Mucosa of stomach (tissue), 1 donor: ENCODE results near the gene ACOT7.
"Not testable (repeated sequence)": the region's sequence is repeated elsewhere in the genome, so short reads cannot be mapped to it uniquely, and the experiment has no call there.

Source experiments
- H3K27me3 ChIP-seq: one replicate; pipeline ENCODE4 v1.7.0; 2013; ENCODE audit warnings: mild to moderate bottlenecking, low read length; ENCODE audit not compliant: control insufficient read depth, insufficient read depth
- H3K36me3 ChIP-seq: one replicate; pipeline ENCODE4 v1.7.0; 2013; ENCODE audit warnings: low read length; ENCODE audit not compliant: control insufficient read depth, insufficient read depth
- H3K4me1 ChIP-seq: one replicate; pipeline ENCODE4 v1.7.0; 2013; ENCODE audit warnings: mild to moderate bottlenecking, low read length; ENCODE audit not compliant: control insufficient read depth, insufficient read depth
- H3K4me3 ChIP-seq: one replicate; pipeline ENCODE4 v1.7.0; 2013; ENCODE audit warnings: low read length
- H3K9ac ChIP-seq: one replicate; pipeline ENCODE4 v1.7.0; 2013; ENCODE audit warnings: mild to moderate bottlenecking, low read length, moderate library complexity
- H3K9me3 ChIP-seq: one replicate; pipeline ENCODE4 v1.7.0; 2013; ENCODE audit warnings: mild to moderate bottlenecking, low read length, moderate library complexity; ENCODE audit not compliant: control insufficient read depth
- donor health status: Pancreatic carcinoma.

ACOT7 gene

DNA sequence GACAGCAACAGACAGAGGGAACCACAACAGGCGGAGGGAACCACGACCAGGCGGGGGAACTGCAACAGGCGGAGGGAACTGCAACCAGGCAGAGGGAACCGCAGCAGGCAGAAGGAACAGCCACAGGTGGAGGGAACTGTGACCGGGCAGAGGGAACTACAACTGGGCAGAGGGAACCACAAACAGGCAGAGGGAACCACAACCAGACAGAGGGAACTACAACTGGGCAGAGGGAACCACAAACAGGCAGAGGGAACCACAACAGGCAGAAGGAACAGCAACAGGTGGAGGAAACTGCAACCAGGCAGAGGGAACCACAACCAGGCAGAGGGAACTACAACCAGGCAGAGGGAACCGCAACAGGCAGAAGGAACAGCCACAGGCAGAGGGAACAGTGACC is 85.9 kb downstream of the ACOT7 start:
- H3K4me3 ChIP-seq, H3K4me1 ChIP-seq, H3K27me3 ChIP-seq, H3K36me3 ChIP-seq, H3K9me3 ChIP-seq, H3K9ac ChIP-seq: not testable (repeated sequence)

- H3K4me1 ChIP-seq = no peaks in the 10 kb centered on the region
- H3K9me3 ChIP-seq = no peaks in the 10 kb centered on the region
- H3K9ac ChIP-seq = no peak overlapping the region
- H3K27me3 ChIP-seq = no peaks in the 10 kb centered on the region
- no peak overlapping the region for H3K4me3 ChIP-seq
- no peaks in the 10 kb centered on the region for H3K36me3 ChIP-seq
Observed at GRCh38 chr1:6307099-6307498, 86.5 kb downstream of the ACOT7 start.

GRCh38 chr1:6303397-6304012 is 90.1 kb downstream of the ACOT7 start:
- H3K9me3 ChIP-seq = no peaks in the 10 kb centered on the region
- peaks cover 26% of the 10 kb centered on the region for H3K4me1 ChIP-seq
- H3K9ac ChIP-seq = no peak overlapping the region
- H3K36me3 ChIP-seq = no peaks in the 10 kb centered on the region
- no peaks in the 10 kb centered on the region for H3K27me3 ChIP-seq
- H3K4me3 ChIP-seq = no peak overlapping the region

DNA sequence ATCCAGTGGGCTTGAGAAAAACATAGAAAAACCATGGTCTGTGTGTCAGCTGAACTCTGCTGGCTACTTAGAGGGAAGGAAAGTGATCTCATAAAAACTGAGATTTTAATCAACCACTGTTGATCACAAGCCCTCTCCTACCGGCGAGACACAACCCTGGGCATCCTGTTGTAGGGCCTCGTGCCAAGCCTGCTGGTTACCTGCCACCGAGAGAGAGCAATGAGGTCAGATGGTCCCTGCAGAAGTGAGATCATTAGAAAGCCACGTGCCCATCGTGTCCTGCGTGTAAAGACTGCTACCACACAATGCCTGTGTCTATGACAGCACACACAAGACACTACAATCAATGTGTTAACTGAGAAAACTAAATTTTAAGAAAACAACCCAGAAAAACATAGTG is 91.0 kb downstream of the ACOT7 start:
- H3K36me3 ChIP-seq = no peaks in the 10 kb centered on the region
- H3K4me1 ChIP-seq = peaks cover 26% of the 10 kb centered on the region
- H3K27me3 ChIP-seq = no peaks in the 10 kb centered on the region
- no peak overlapping the region for H3K9ac ChIP-seq
- no peaks in the 10 kb centered on the region for H3K9me3 ChIP-seq
- no peak overlapping the region for H3K4me3 ChIP-seq

DNA sequence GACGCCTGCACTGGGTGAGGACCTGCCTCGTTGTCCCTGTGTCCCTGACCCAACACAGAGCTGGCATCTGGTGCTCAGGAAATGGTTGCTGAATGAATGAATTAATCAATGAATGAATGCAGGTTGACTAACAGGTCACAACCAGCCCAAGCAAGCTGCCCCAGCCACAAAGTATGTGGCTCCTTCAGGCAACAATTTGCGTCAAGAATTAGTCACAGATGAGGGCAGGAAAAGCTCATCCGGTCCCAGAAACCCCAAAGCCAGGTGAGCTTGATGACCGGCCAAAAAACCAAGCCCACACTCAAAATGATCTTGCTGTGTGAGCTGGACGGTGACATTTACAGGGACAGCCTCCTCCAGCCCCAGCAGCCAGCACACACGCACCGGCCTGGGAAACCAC is 92.0 kb downstream of the ACOT7 start:
- H3K27me3 ChIP-seq = no peaks in the 10 kb centered on the region
- no peak overlapping the region for H3K9ac ChIP-seq
- no peak overlapping the region for H3K4me3 ChIP-seq
- H3K36me3 ChIP-seq = no peaks in the 10 kb centered on the region
- no peaks in the 10 kb centered on the region for H3K9me3 ChIP-seq
- peaks cover 26% of the 10 kb centered on the region for H3K4me1 ChIP-seq

GRCh38 chr1:6300342-6301048 is 93.1 kb downstream of the ACOT7 start:
- no peak overlapping the region for H3K4me3 ChIP-seq
- no peaks in the 10 kb centered on the region for H3K27me3 ChIP-seq
- peaks cover 26% of the 10 kb centered on the region for H3K4me1 ChIP-seq
- no peaks in the 10 kb centered on the region for H3K36me3 ChIP-seq
- no peak overlapping the region for H3K9ac ChIP-seq
- H3K9me3 ChIP-seq = no peaks in the 10 kb centered on the region

GRCh38 chr1:6299557-6300165 is 93.9 kb downstream of the ACOT7 start:
- Histone ChIP-seq H3K4me1 (peaks cover 26% of the 10 kb centered on the region), H3K9me3 (no peaks in the 10 kb centered on the region), H3K27me3 (no peaks in the 10 kb centered on the region), H3K36me3 (no peaks in the 10 kb centered on the region), H3K9ac (no peak overlapping the region), H3K4me3 (no peak overlapping the region)

DNA sequence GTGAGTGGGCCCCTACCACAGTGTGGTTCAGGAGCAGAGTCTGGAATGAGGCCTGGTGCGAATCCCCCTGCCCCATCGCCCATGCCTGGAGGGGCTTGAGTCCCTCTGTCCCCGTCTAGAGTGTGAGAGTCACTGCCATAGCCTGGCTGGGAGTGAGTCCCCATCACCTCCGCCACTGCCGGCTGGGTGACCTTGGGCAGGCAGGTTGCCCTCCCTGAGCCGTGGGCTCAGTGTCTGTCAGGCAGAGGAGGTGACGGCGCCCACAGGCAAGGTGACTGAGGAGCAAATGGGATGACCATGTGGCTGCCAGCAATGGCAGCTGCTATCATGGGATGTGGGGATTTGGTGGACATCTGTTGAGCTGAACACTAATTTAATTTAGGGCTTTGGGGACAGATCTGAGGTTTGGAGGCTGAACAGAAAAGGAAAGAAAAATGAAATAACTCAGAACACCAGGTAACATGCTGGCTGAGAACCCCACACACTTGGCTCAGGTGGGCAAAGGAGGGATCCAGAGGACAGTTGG is 94.6 kb downstream of the ACOT7 start:
- no peak overlapping the region for H3K9ac ChIP-seq
- no peak overlapping the region for H3K4me3 ChIP-seq
- no peaks in the 10 kb centered on the region for H3K9me3 ChIP-seq
- no peaks in the 10 kb centered on the region for H3K36me3 ChIP-seq
- no peaks in the 10 kb centered on the region for H3K27me3 ChIP-seq
- peaks cover 26% of the 10 kb centered on the region for H3K4me1 ChIP-seq

DNA sequence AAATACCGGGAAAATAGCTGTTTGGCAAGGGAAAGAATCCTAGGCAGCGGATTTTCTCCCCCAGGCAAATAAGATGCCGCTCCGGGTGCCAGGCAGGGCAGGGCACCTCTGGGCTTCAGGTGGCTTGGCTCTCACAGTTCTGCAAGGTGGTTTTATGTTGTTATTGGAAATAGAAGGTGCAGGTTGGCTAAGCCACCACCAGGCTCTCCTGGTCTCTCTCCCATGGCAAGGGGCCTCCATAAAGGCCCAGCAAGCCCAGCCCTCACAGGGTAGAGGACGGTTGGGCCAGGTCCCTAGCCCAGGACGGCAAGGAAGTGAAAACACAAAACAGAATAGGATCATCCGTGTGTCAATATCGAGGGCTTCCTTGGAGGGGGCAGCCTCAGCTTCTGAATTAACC is 95.0 kb downstream of the ACOT7 start:
- no peaks in the 10 kb centered on the region for H3K36me3 ChIP-seq
- H3K27me3 ChIP-seq = no peaks in the 10 kb centered on the region
- no peak overlapping the region for H3K4me3 ChIP-seq
- no peak overlapping the region for H3K9ac ChIP-seq
- no peaks in the 10 kb centered on the region for H3K9me3 ChIP-seq
- H3K4me1 ChIP-seq = peaks cover 26% of the 10 kb centered on the region

DNA sequence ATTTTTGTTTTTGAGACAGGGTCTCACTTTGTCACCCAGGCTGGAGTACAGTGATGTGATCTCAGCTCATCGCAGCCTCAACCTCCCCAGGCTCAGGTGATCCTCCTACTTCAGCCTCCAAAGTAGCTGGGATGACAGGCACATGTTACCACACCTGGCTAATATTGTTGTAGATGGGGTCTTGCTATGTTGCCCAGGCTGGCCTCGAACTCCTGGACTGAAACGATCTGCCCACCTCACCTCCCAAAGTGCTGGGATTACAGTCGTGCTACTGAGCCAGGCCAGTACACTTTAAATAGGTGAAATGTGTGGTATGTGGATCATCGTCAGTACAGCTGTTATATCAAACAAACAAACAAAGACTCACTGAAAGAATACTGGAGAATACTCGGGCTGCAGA is 97.7 kb downstream of the ACOT7 start:
- Histone ChIP-seq H3K4me1 (peaks cover 22% of the 10 kb centered on the region), H3K4me3 (no peak overlapping the region), H3K36me3 (no peaks in the 10 kb centered on the region), H3K9me3 (no peaks in the 10 kb centered on the region), H3K27me3 (no peaks in the 10 kb centered on the region), H3K9ac (no peak overlapping the region)

DNA sequence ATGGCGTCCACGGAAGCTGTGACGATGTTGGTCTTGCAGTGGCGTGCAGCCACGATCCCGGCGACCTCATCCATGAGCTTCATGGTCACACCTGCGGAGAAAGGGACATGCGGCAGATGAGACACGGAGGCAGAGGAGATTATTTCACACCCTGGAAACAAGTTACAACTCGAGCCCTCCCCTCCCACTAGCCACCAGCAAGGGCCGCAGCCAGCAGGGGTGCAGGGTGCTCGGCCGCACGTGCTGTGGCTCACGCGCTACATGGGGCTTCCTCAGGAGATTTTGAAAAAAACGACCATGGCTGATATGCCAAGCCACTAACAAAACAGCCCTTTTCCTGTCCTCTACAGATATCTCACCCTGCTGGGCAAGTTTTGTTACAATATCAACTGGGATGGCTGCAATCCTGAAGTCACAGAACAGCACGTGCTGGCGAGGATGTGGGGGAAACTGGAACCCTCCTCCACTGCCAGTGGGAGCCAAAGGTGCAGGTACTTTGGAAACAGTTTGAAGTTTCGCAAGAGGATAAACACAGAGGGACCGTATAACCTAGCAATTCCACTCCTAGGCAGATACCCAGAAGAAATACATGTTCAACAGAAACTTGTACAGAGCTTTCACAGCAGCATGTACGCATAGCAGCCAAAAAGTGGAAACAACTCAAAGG is 98.5 kb downstream of the ACOT7 start:
- H3K4me3 ChIP-seq = no peak overlapping the region
- no peak overlapping the region for H3K9ac ChIP-seq
- peaks cover 13% of the 10 kb centered on the region for H3K4me1 ChIP-seq
- no peaks in the 10 kb centered on the region for H3K27me3 ChIP-seq
- H3K9me3 ChIP-seq = no peaks in the 10 kb centered on the region
- H3K36me3 ChIP-seq = no peaks in the 10 kb centered on the region
